ENCODE measurements around the gene XIRP1. TPM values are rescaled to one million over a fixed set of nuclear protein-coding genes. Genes with fewer than 3 reads are reported as not detected.

The XIRP1 gene
- total and polyA plus RNA-seq, 4 experiments from 2014 or later, result 0.03 TPM; not detected in 3

- Mint-ChIP-seq H3K9me3 (no peaks in the 10 kb centered on the region), H3K27ac (peak overlapping the region in 5 of 7 donors; percentile 14 to 97 (median 50)), H3K4me1 (peaks cover 11 to 27% (median 19%) of the 10 kb centered on the region in 4 donors), H3K4me3 (peak overlapping the region in 1 of 8 donors; percentile 52), H3K36me3 (peaks cover 0 to 10% of the 10 kb centered on the region in 2 donors), H3K27me3 (no peaks in the 10 kb centered on the region)
- H3K4me1 ChIP-seq (ENCODE audit: insufficient read depth, low read length), result peaks cover 20% of the 10 kb centered on the region
- CTCF ChIA-PET (ENCODE audit: partially characterized antibody), result interaction anchor here (0.6 to 2.5 kb wide), 3 partner anchors 10 to 483 kb away, joined by 3 to 7 read pairs (median 3); no protein-coding TSS in a partner anchor
- POLR2A ChIA-PET (ENCODE audit: partially characterized antibody), result no interaction called here
- no peaks in the 10 kb centered on the region for H3K36me3 ChIP-seq (ENCODE audit: insufficient read depth, low read length)
- no peak for DNase-seq
- intact Hi-C loops (cut with micrococcal nuclease), result no loop called here
- H3K9me3 ChIP-seq (ENCODE audit: control insufficient read depth in 1 of 2, low read length in 2 of 2), result no peaks in the 10 kb centered on the region
- no peak overlapping the region for H3K4me3 ChIP-seq (ENCODE audit: low read length in 2 of 2)
- no peaks in the 10 kb centered on the region for H3K27me3 ChIP-seq (ENCODE audit: insufficient read depth, low read length)
- no peak overlapping the region for H3K27ac ChIP-seq (ENCODE audit: low read depth, low read length)
These were observed 36.0 kb downstream of the XIRP1 start for GRCh38 chr3:39156421-39156820.

- intact Hi-C loops (cut with micrococcal nuclease), result no loop called here
- H3K27me3 Mint-ChIP-seq, result no peaks in the 10 kb centered on the region
- peak overlapping the region; percentile 94 for H3K27ac ChIP-seq (ENCODE audit: low read depth, low read length)
These were observed 37.9 kb downstream of the XIRP1 start for GRCh38 chr3:39154280-39155021.

GRCh38 chr3:39153977-39154279 is 38.5 kb downstream of the XIRP1 start:
- Mint-ChIP-seq H3K27ac (peak overlapping the region; percentile 79 to 97 (median 92)), H3K27me3 (no peaks in the 10 kb centered on the region), H3K4me1 (peaks cover 35 to 52% (median 44%) of the 10 kb centered on the region in 4 donors), H3K36me3 (peaks cover 0 to 25% of the 10 kb centered on the region in 2 donors), H3K9me3 (peaks cover 0 to 2% (median 0%) of the 10 kb centered on the region in 8 donors), H3K4me3 (peak overlapping the region; percentile 73 to 81 (median 76))
- H3K36me3 ChIP-seq (ENCODE audit: insufficient read depth, low read length), result no peaks in the 10 kb centered on the region
- ChIA-PET POLR2A (ENCODE audit: partially characterized antibody) (no interaction called here), CTCF (ENCODE audit: partially characterized antibody) (interaction anchor here (0.6 to 1.0 kb wide), 2 partner anchors 30 to 38 kb away, joined by 3 to 4 read pairs; no protein-coding TSS in a partner anchor)
- intact Hi-C loops (cut with micrococcal nuclease), result no loop called here
- H3K9me3 ChIP-seq (ENCODE audit: control insufficient read depth in 1 of 2, low read length in 2 of 2), result no peaks in the 10 kb centered on the region
- no peaks in the 10 kb centered on the region for H3K27me3 ChIP-seq (ENCODE audit: insufficient read depth, low read length)
- H3K4me1 ChIP-seq (ENCODE audit: insufficient read depth, low read length), result peaks cover 45% of the 10 kb centered on the region
- peak overlapping the region; percentile 94 for H3K27ac ChIP-seq (ENCODE audit: low read depth, low read length)
- peak overlapping the region in 1 of 2 donors; percentile 82 for H3K4me3 ChIP-seq (ENCODE audit: low read length in 2 of 2)
- no peak for DNase-seq

More at GRCh38 chr3:39154280-39155021, 37.9 kb downstream of the XIRP1 start:
- no peaks in the 10 kb centered on the region for H3K9me3 ChIP-seq (ENCODE audit: control insufficient read depth in 1 of 2, low read length in 2 of 2)
- H3K36me3 Mint-ChIP-seq, result peaks cover 0 to 23% of the 10 kb centered on the region in 2 donors
- DNase-seq, result no peak
- CTCF ChIA-PET (ENCODE audit: partially characterized antibody), result interaction anchor here (0.6 to 1.4 kb wide), 3 partner anchors 31 to 39 kb away, joined by 3 to 4 read pairs (median 3); no protein-coding TSS in a partner anchor
- H3K36me3 ChIP-seq (ENCODE audit: insufficient read depth, low read length), result no peaks in the 10 kb centered on the region
- POLR2A ChIA-PET (ENCODE audit: partially characterized antibody), result no interaction called here
- no peaks in the 10 kb centered on the region for H3K27me3 ChIP-seq (ENCODE audit: insufficient read depth, low read length)
- H3K4me3 ChIP-seq (ENCODE audit: low read length in 2 of 2), result peak overlapping the region in 1 of 2 donors; percentile 82
- peak overlapping the region; percentile 73 to 81 (median 77) for H3K4me3 Mint-ChIP-seq
- H3K27ac Mint-ChIP-seq, result peak overlapping the region; percentile 91 to 97 (median 94)
- peaks cover 30 to 47% (median 39%) of the 10 kb centered on the region in 4 donors for H3K4me1 Mint-ChIP-seq
- H3K4me1 ChIP-seq (ENCODE audit: insufficient read depth, low read length), result peaks cover 40% of the 10 kb centered on the region
- H3K9me3 Mint-ChIP-seq, result peaks cover 0 to 2% (median 0%) of the 10 kb centered on the region in 8 donors

- ChIA-PET POLR2A (ENCODE audit: partially characterized antibody) (interaction anchor here (1.0 kb wide), 2 partner anchors 15 to 55 kb away, joined by 3 read pairs; no protein-coding TSS in a partner anchor), CTCF (ENCODE audit: partially characterized antibody) (interaction anchor here (0.8 to 2.0 kb wide), 3 partner anchors 24 to 39 kb away, joined by 3 to 7 read pairs (median 5); no protein-coding TSS in a partner anchor)
- Histone ChIP-seq H3K4me1 (ENCODE audit: insufficient read depth, low read length) (peaks cover 74% of the 10 kb centered on the region), H3K36me3 (ENCODE audit: insufficient read depth, low read length) (peaks cover 5% of the 10 kb centered on the region), H3K27me3 (ENCODE audit: insufficient read depth, low read length) (no peaks in the 10 kb centered on the region), H3K4me3 (ENCODE audit: low read length in 2 of 2) (peak overlapping the region; percentile 82), H3K9me3 (ENCODE audit: control insufficient read depth in 1 of 2, low read length in 2 of 2) (no peaks in the 10 kb centered on the region), H3K27ac (ENCODE audit: low read depth, low read length) (peak overlapping the region; percentile 94)
- Mint-ChIP-seq H3K27ac (peak overlapping the region; percentile 97 to 100 (median 99)), H3K4me1 (peaks cover 57 to 81% (median 71%) of the 10 kb centered on the region in 4 donors), H3K9me3 (peaks cover 0 to 2% (median 0%) of the 10 kb centered on the region in 8 donors), H3K4me3 (peak overlapping the region; percentile 83 to 99 (median 96)), H3K27me3 (no peaks in the 10 kb centered on the region), H3K36me3 (peaks cover 13 to 54% of the 10 kb centered on the region in 2 donors)
- intact Hi-C loops (cut with micrococcal nuclease), result no loop called here
- peak in 1 of 5 donors; percentile 78 for DNase-seq
These were observed 41.4 kb downstream of the XIRP1 start for GRCh38 chr3:39150803-39151631.

GRCh38 chr3:39150148-39150802 is 42.1 kb downstream of the XIRP1 start:
- intact Hi-C loops (cut with micrococcal nuclease), result no loop called here
- Histone ChIP-seq H3K27ac (ENCODE audit: low read depth, low read length) (peak overlapping the region; percentile 94), H3K4me3 (ENCODE audit: low read length in 2 of 2) (no peak overlapping the region), H3K9me3 (ENCODE audit: control insufficient read depth in 1 of 2, low read length in 2 of 2) (no peaks in the 10 kb centered on the region), H3K36me3 (ENCODE audit: insufficient read depth, low read length) (peaks cover 12% of the 10 kb centered on the region), H3K27me3 (ENCODE audit: insufficient read depth, low read length) (no peaks in the 10 kb centered on the region), H3K4me1 (ENCODE audit: insufficient read depth, low read length) (peaks cover 76% of the 10 kb centered on the region)
- peaks cover 0 to 2% (median 0%) of the 10 kb centered on the region in 8 donors for H3K9me3 Mint-ChIP-seq
- peak overlapping the region; percentile 83 to 99 (median 96) for H3K4me3 Mint-ChIP-seq
- H3K4me1 Mint-ChIP-seq, result peaks cover 59 to 80% (median 70%) of the 10 kb centered on the region in 4 donors
- H3K36me3 Mint-ChIP-seq, result peaks cover 18 to 62% of the 10 kb centered on the region in 2 donors
- no peak for DNase-seq
- POLR2A ChIA-PET (ENCODE audit: partially characterized antibody), result interaction anchor here (1.0 kb wide), 1 partner anchor 55 kb away, joined by 3 read pairs; no protein-coding TSS in a partner anchor
- no peaks in the 10 kb centered on the region for H3K27me3 Mint-ChIP-seq
- CTCF ChIA-PET (ENCODE audit: partially characterized antibody), result interaction anchor here (1.3 to 2.1 kb wide), 5 partner anchors 23 to 141 kb away, joined by 4 to 13 read pairs (median 5); no protein-coding TSS in a partner anchor
- H3K27ac Mint-ChIP-seq, result peak overlapping the region; percentile 97 to 100 (median 99)

- Mint-ChIP-seq H3K9me3 (peaks cover 0 to 3% (median 0%) of the 10 kb centered on the region in 8 donors), H3K27ac (peak overlapping the region; percentile 97 to 100 (median 99)), H3K4me3 (peak overlapping the region; percentile 70 to 99 (median 96)), H3K36me3 (peaks cover 20 to 68% of the 10 kb centered on the region in 2 donors), H3K4me1 (peaks cover 59 to 80% (median 71%) of the 10 kb centered on the region in 4 donors), H3K27me3 (no peaks in the 10 kb centered on the region)
- CTCF ChIA-PET (ENCODE audit: partially characterized antibody), result interaction anchor here (1.2 to 2.1 kb wide), 7 partner anchors 22 to 142 kb away, joined by 3 to 13 read pairs (median 5); no protein-coding TSS in a partner anchor
- Histone ChIP-seq H3K4me3 (ENCODE audit: low read length in 2 of 2) (no peak overlapping the region), H3K27me3 (ENCODE audit: insufficient read depth, low read length) (no peaks in the 10 kb centered on the region), H3K27ac (ENCODE audit: low read depth, low read length) (peak overlapping the region; percentile 69), H3K4me1 (ENCODE audit: insufficient read depth, low read length) (peaks cover 74% of the 10 kb centered on the region), H3K36me3 (ENCODE audit: insufficient read depth, low read length) (peaks cover 18% of the 10 kb centered on the region), H3K9me3 (ENCODE audit: control insufficient read depth in 1 of 2, low read length in 2 of 2) (no peaks in the 10 kb centered on the region)
- POLR2A ChIA-PET (ENCODE audit: partially characterized antibody), result interaction anchor here (0.6 to 1.0 kb wide), 2 partner anchors 54 to 257 kb away, joined by 3 read pairs; no protein-coding TSS in a partner anchor
- intact Hi-C loops (cut with micrococcal nuclease), result no loop called here
- no peak for DNase-seq
These were observed 42.8 kb downstream of the XIRP1 start for GRCh38 chr3:39149498-39150147.

Measured in CD4-positive, alpha-beta memory T cell (primary cell).